ENCODE results near the gene LIPT2.

DNA sequence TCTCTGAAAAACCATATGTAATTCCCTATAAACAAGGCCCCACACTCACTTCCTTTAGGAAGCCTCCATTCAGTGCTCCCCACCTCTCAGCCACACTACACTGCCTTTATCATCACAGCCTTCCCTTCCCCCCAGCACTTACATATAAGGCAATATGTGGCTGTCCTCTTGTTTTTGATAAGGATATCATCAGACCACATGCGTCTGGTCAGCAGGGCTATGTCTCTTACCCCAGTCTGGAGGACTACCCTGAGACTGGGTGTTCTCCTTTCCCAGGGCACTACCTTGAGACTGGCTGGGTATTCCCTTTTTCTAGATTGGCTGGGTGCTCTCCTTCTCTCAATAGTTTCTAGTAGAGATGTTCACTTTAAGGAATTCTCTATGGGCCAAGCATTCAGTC lies 33.9 kb downstream of the LIPT2 start:
- TF ChIP-seq, protein P1, sequence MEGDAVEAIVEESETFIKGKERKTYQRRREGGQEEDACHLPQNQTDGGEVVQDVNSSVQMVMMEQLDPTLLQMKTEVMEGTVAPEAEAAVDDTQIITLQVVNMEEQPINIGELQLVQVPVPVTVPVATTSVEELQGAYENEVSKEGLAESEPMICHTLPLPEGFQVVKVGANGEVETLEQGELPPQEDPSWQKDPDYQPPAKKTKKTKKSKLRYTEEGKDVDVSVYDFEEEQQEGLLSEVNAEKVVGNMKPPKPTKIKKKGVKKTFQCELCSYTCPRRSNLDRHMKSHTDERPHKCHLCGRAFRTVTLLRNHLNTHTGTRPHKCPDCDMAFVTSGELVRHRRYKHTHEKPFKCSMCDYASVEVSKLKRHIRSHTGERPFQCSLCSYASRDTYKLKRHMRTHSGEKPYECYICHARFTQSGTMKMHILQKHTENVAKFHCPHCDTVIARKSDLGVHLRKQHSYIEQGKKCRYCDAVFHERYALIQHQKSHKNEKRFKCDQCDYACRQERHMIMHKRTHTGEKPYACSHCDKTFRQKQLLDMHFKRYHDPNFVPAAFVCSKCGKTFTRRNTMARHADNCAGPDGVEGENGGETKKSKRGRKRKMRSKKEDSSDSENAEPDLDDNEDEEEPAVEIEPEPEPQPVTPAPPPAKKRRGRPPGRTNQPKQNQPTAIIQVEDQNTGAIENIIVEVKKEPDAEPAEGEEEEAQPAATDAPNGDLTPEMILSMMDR (IDR thresholded peaks at IDR 0.05), result no peak
- TF ChIP-seq POLR2A (IDR thresholded peaks at IDR 0.05), result no peak

All from thyroid gland (tissue), 4 donors.